ENCODE results near the gene ZNF536.
"Not testable (repeated sequence)": the region's sequence is repeated elsewhere in the genome, so short reads cannot be mapped to it uniquely, and the experiment has no call there.

Gene ZNF536

GRCh38 chr19:30490760-30491159 is 118.6 kb downstream of the ZNF536 start:
- no peak for DNase-seq

GRCh38 chr19:30492586-30493270 is 120.5 kb downstream of the ZNF536 start:
- no peak for DNase-seq

GRCh38 chr19:30497034-30497433 is 124.8 kb downstream of the ZNF536 start:
- DNase-seq: no peak

GRCh38 chr19:30498085-30498484 is 125.9 kb downstream of the ZNF536 start:
- DNase-seq: not testable (repeated sequence)

GRCh38 chr19:30498707-30499106 is 126.5 kb downstream of the ZNF536 start:
- DNase-seq: no peak

- no peak for DNase-seq
These were observed 132.1 kb downstream of the ZNF536 start for GRCh38 chr19:30504272-30504671.

GRCh38 chr19:30512176-30513081 is 140.2 kb downstream of the ZNF536 start:
- no peak for DNase-seq

GRCh38 chr19:30513082-30513411 is 140.9 kb downstream of the ZNF536 start:
- DNase-seq: no peak

GRCh38 chr19:30516111-30516510 is 143.9 kb downstream of the ZNF536 start:
- DNase-seq: no peak

- DNase-seq: no peak
These were observed 144.3 kb downstream of the ZNF536 start for GRCh38 chr19:30516531-30516930.

- no peak for DNase-seq
These were observed 146.9 kb downstream of the ZNF536 start for GRCh38 chr19:30518965-30519606.

- DNase-seq: no peak
These were observed 147.5 kb downstream of the ZNF536 start for GRCh38 chr19:30519607-30520205.

- DNase-seq: no peak
These were observed 148.7 kb downstream of the ZNF536 start for GRCh38 chr19:30520735-30521479.

GRCh38 chr19:30521937-30522336 is 149.8 kb downstream of the ZNF536 start:
- DNase-seq: no peak

GRCh38 chr19:30522341-30522740 is 150.2 kb downstream of the ZNF536 start:
- no peak for DNase-seq

- DNase-seq: no peak
These were observed 151.6 kb downstream of the ZNF536 start for GRCh38 chr19:30523791-30524190.

- no peak for DNase-seq
These were observed 153.2 kb downstream of the ZNF536 start for GRCh38 chr19:30525383-30525782.

GRCh38 chr19:30528919-30529318 is 156.7 kb downstream of the ZNF536 start:
- DNase-seq: no peak

- DNase-seq: no peak
These were observed 157.7 kb downstream of the ZNF536 start for GRCh38 chr19:30529876-30530275.

- no peak for DNase-seq
These were observed 158.6 kb downstream of the ZNF536 start for GRCh38 chr19:30530751-30531150.

- no peak for DNase-seq
These were observed 162.8 kb downstream of the ZNF536 start for GRCh38 chr19:30535011-30535410.

- DNase-seq: no peak
These were observed 164.8 kb downstream of the ZNF536 start for GRCh38 chr19:30536975-30537374.

- DNase-seq: no peak
These were observed 167.1 kb downstream of the ZNF536 start for GRCh38 chr19:30539315-30539714.

All from AML-193 (cell line).